Endothelial cell of umbilical vein (primary cell): ENCODE data around the gene SEMA3A. TPM values are rescaled to one million over a fixed set of nuclear protein-coding genes. Genes with fewer than 3 reads are reported as not detected.

Experiments
- BruUV-seq: library from RNA; stranded (reverse); fragments of 400-500 nt; replicated peaks from 2 replicates; lab custom pipeline; 2021; lab: Mats Ljungman, UMichigan
- CTCF ChIA-PET: fragments of 300-600, 350-600 bp; sonication (Branson Sonifier 250); formaldehyde crosslinking; loops from one replicate; lab custom pipeline; 2021; ENCODE audit warnings: antibody characterized with exemption, inconsistent platforms; lab: Charles Lee
- POLR2A ChIA-PET: fragments of 300-600, 350-600 bp; sonication (Branson Sonifier 250); formaldehyde crosslinking; loops from one replicate; lab custom pipeline; 2021; ENCODE audit warnings: antibody characterized with exemption, inconsistent platforms; lab: Charles Lee
- DNase-seq: peaks from one replicate; pipeline ENCODE4 v3.0.0-alpha.2; 2011; ENCODE audit warnings: low read depth, low spot score
- FAIRE-seq: peaks from 2 replicates; lab custom pipeline; 2011; peaks lifted over from hg19 to GRCh38; lab: Jason Lieb, UNC
- H2AFZ ChIP-seq: 2 replicates; pipeline ENCODE4 v1.6.0; 2012; ENCODE audit warnings: low read depth, low read length, control low read depth, inconsistent platforms
- H3K27ac ChIP-seq: 2 replicates; pipeline ENCODE4 v1.5.1; 2011; ENCODE audit warnings: low read depth, mild to moderate bottlenecking, control low read depth, low read length, moderate library complexity; ENCODE audit not compliant: insufficient read depth
- H3K27me3 ChIP-seq, 2 experiments: 2 replicates each; pipeline versions ENCODE4 v1.6.0 to v1.6.1; 2011; ENCODE audit warnings: low read length in 2 of 2, mixed read lengths in 1 of 2; ENCODE audit not compliant: control insufficient read depth in 2 of 2, insufficient read depth in 2 of 2
- H3K36me3 ChIP-seq, 2 experiments: 2 replicates in 1 of 2; 3 replicates in 1 of 2; pipeline ENCODE4 v1.5.1; 2011; ENCODE audit warnings: low read length in 2 of 2, mild to moderate bottlenecking in 1 of 2, moderate library complexity in 1 of 2; ENCODE audit not compliant: control insufficient read depth in 2 of 2, insufficient read depth in 2 of 2; ENCODE audit errors: extremely low read depth in 1 of 2
- H3K4me1 ChIP-seq: 3 replicates; pipeline ENCODE4 v1.5.1; 2011; ENCODE audit warnings: mild to moderate bottlenecking, low read length; ENCODE audit not compliant: control insufficient read depth, insufficient read depth; ENCODE audit errors: extremely low read depth
- H3K4me2 ChIP-seq: 2 replicates; pipeline ENCODE4 v1.6.1; 2011; ENCODE audit warnings: low read length, control low read depth, mixed read lengths; ENCODE audit not compliant: insufficient read depth
- H3K4me3 ChIP-seq, 3 experiments: fragments of 200-600 bp in 1 of 3; sonication (generic), shearing (Covaris generic) in 1 of 3; replicated peaks in 1 of 3; 2 replicates each; pipeline ENCODE4 v1.5.1; 2011 to 2016; ENCODE audit warnings: control low read depth in 3 of 3, low read length in 3 of 3, mild to moderate bottlenecking in 2 of 3, inconsistent platforms in 1 of 3, low read depth in 1 of 3, moderate library complexity in 1 of 3; ENCODE audit not compliant: insufficient read depth in 1 of 3
- H3K79me2 ChIP-seq: 2 replicates; pipeline ENCODE4 v1.6.0; 2012; ENCODE audit warnings: low read length, inconsistent platforms; ENCODE audit not compliant: control insufficient read depth, insufficient read depth
- H3K9ac ChIP-seq: replicated peaks from 2 replicates; pipeline ENCODE3; 2011; ENCODE audit warnings: low read length, control low read depth; ENCODE audit not compliant: insufficient read depth; ENCODE audit errors: extremely low read depth
- H3K9me1 ChIP-seq: replicated peaks from 3 replicates; pipeline ENCODE4 v1.6.0; 2011; ENCODE audit warnings: mild to moderate bottlenecking, low read length; ENCODE audit not compliant: control insufficient read depth, insufficient read depth; ENCODE audit errors: extremely low read depth
- H3K9me3 ChIP-seq: replicated peaks from 2 replicates; pipeline ENCODE4 v1.5.1; 2012; ENCODE audit warnings: low read length, inconsistent platforms; ENCODE audit not compliant: control insufficient read depth, insufficient read depth
- H4K20me1 ChIP-seq: replicated peaks from 2 replicates; pipeline ENCODE3; 2011; ENCODE audit warnings: mild to moderate bottlenecking, low read length; ENCODE audit not compliant: control insufficient read depth, insufficient read depth; ENCODE audit errors: extremely low read depth
- EZH2 ChIP-seq: IDR thresholded peaks from 2 replicates; pipeline ENCODE4 v1.6.1; 2012; ENCODE audit warnings: borderline replicate concordance, low read depth, mild to moderate bottlenecking, moderate library complexity, low read length, inconsistent platforms; ENCODE audit not compliant: severe bottlenecking
- FOS ChIP-seq: IDR thresholded peaks from 2 replicates; pipeline ENCODE4 v1.6.1; 2011; ENCODE audit warnings: mild to moderate bottlenecking, low read length, moderate library complexity, borderline replicate concordance; ENCODE audit not compliant: insufficient read depth
- MYC ChIP-seq: IDR thresholded peaks from one replicate; pipeline ENCODE4 v1.6.1; 2011; ENCODE audit warnings: mild to moderate bottlenecking, low read depth, low read length
- dilution Hi-C: fragments of 300-500 bp; cut with MboI; formaldehyde crosslinking; loops from one replicate; pipeline ENCODE4 v1.15.0; 2019; ENCODE audit warnings: low sequenced_read_pairs; ENCODE audit not compliant: extremely low pct_ligation_motif_present
- intact Hi-C: fragments of 100-400 bp; cut with micrococcal nuclease; formaldehyde crosslinking; loops from one replicate; pipeline ENCODE4 v1.10.0; 2022
- polyA plus RNA-seq, 4 experiments: library from polyadenylated mRNA; depleted of rRNA in 3 of 4; stranded (reverse) in 3 of 4; unstranded in 1 of 4; fragments of >200 nt; gene quantifications; 2 replicates each; pipeline versions ENCODE4 v1.2.1 to v1.2.3, GENCODE V29; 2011 to 2012; ENCODE audit warnings: missing spikeins in 1 of 4
- total RNA-seq: library from RNA; stranded (reverse); gene quantifications from 2 replicates; pipeline ENCODE4 v1.2.3, GENCODE V29; 2021

Gene SEMA3A
- total and polyA plus RNA-seq, 2 donors (not counting 3 experiments of a cell fraction or from before 2014, with no cell fraction given), result 0.68 to 1.2 TPM

- BruUV-seq, result no TSS peak
- peak overlapping the region; percentile 62 for H2AFZ ChIP-seq
- H3K4me2 ChIP-seq, result no peak overlapping the region
- no peaks in the 10 kb centered on the region for H3K9me3 ChIP-seq
- H3K4me3 ChIP-seq, result no peak overlapping the region
- H4K20me1 ChIP-seq, result no peaks in the 10 kb centered on the region
- ChIA-PET CTCF (interaction anchor here (0.5 to 1.1 kb wide), 2 partner anchors 12 kb away, joined by 3 to 5 read pairs; no protein-coding TSS in a partner anchor), POLR2A (no interaction called here)
- no peak overlapping the region for H3K27ac ChIP-seq
- FAIRE-seq (no peak), DNase-seq (peak; percentile 21)
- no peaks in the 10 kb centered on the region for H3K9me1 ChIP-seq
- H3K27me3 ChIP-seq, result no peaks in the 10 kb centered on the region
- intact Hi-C loops (no loop called here), dilution Hi-C loops (no loop called here)
- H3K79me2 ChIP-seq, result no peaks in the 10 kb centered on the region
- H3K36me3 ChIP-seq, result no peaks in the 10 kb centered on the region
- TF ChIP-seq EZH2 (no peak), MYC (no peak), FOS (no peak)
- no peak overlapping the region for H3K9ac ChIP-seq
- no peaks in the 10 kb centered on the region for H3K4me1 ChIP-seq
These were observed 109.4 kb downstream of the SEMA3A start for GRCh38 chr7:84085147-84085546.

GRCh38 chr7:84083846-84084245, 110.7 kb downstream of the SEMA3A start:
- Histone ChIP-seq H3K4me2 (no peak overlapping the region), H3K4me1 (no peaks in the 10 kb centered on the region), H3K4me3 (no peak overlapping the region), H3K27ac (no peak overlapping the region), H3K9me1 (no peaks in the 10 kb centered on the region), H3K36me3 (no peaks in the 10 kb centered on the region), H3K79me2 (no peaks in the 10 kb centered on the region), H4K20me1 (no peaks in the 10 kb centered on the region), H2AFZ (no peak overlapping the region), H3K27me3 (no peaks in the 10 kb centered on the region), H3K9me3 (no peaks in the 10 kb centered on the region), H3K9ac (no peak overlapping the region)
- DNase-seq (no peak), FAIRE-seq (no peak)
- no peak for TF ChIP-seq MYC
- intact Hi-C loops (no loop called here), dilution Hi-C loops (no loop called here)
- POLR2A ChIA-PET, result no interaction called here
- CTCF ChIA-PET, result no interaction called here
- no TSS peak for BruUV-seq
